ENCODE results near the gene ESRRA.
A peak's percentile ranks its signal among the peaks of the same experiment; 100 is the strongest.

ESRRA gene

GRCh38 chr11:64327993-64328392 is 22.7 kb downstream of the ESRRA start:
- DNase-seq (ENCODE audit: extremely low spot score) = no peak
- CTCF ChIA-PET = interaction anchor here (1.0 to 1.5 kb wide), 2 partner anchors 10 to 27 kb away, joined by 3 to 4 read pairs; partner anchors contain the start of gene PRDX5
- TF ChIP-seq CTCF (IDR thresholded peaks at IDR 0.05; ENCODE audit: control extremely low read depth, extremely low read depth, low read depth, missing control alignments) = no peak
- POLR2A ChIA-PET = interaction anchor here (1.8 kb wide), 1 partner anchor 10 kb away, joined by 5 read pairs; the partner anchor contains the start of genes PRDX5 and TRMT112

GRCh38 chr11:64330888-64331287 is 25.6 kb downstream of the ESRRA start:
- no peak for DNase-seq (ENCODE audit: extremely low spot score)
- TF ChIP-seq CTCF (IDR thresholded peaks at IDR 0.05; ENCODE audit: control extremely low read depth, extremely low read depth, low read depth, missing control alignments) = no peak
- CTCF ChIA-PET = interaction anchor here (0.8 to 4.2 kb wide), 15 partner anchors 8 to 634 kb away, joined by 3 to 71 read pairs (median 9); partner anchors contain the start of genes CATSPERZ, CCDC88B, ESRRA and FERMT3
- POLR2A ChIA-PET = interaction anchor here (1.5 to 2.0 kb wide), 2 partner anchors 9 to 13 kb away, joined by 4 to 18 read pairs; partner anchors contain the start of genes CCDC88B, PRDX5 and TRMT112

GRCh38 chr11:64331569-64332371 is 26.4 kb downstream of the ESRRA start:
- TF ChIP-seq CTCF (IDR thresholded peaks at IDR 0.05; ENCODE audit: control extremely low read depth, extremely low read depth, low read depth, missing control alignments) = peak; percentile 56
- CTCF ChIA-PET = interaction anchor here (0.7 to 4.2 kb wide), 25 partner anchors 9 to 633 kb away, joined by 3 to 71 read pairs (median 4); partner anchors contain the start of genes CATSPERZ, CCDC88B, ESRRA and FERMT3

GRCh38 chr11:64333556-64333955 is 28.2 kb downstream of the ESRRA start:
- POLR2A ChIA-PET = no interaction called here
- no peak for DNase-seq (ENCODE audit: extremely low spot score)
- CTCF ChIA-PET = interaction anchor here (0.9 to 4.2 kb wide), 6 partner anchors 8 to 129 kb away, joined by 3 to 71 read pairs (median 32); partner anchors contain the start of genes CCDC88B, ESRRA, PRDX5 and TRMT112
- TF ChIP-seq CTCF (IDR thresholded peaks at IDR 0.05; ENCODE audit: control extremely low read depth, extremely low read depth, low read depth, missing control alignments) = no peak

More at GRCh38 chr11:64331569-64332371, 26.4 kb downstream of the ESRRA start:
- POLR2A ChIA-PET = interaction anchor here (0.6 to 2.0 kb wide), 4 partner anchors 8 to 146 kb away, joined by 3 to 18 read pairs (median 5); partner anchors contain the start of genes CCDC88B, PRDX5, STIP1 and TRMT112
- DNase-seq (ENCODE audit: extremely low spot score) = peak; percentile 79

- CTCF ChIA-PET = interaction anchor here (1.3 to 4.0 kb wide), 4 partner anchors 11 to 30 kb away, joined by 3 to 20 read pairs (median 6); partner anchors contain the start of genes ESRRA, PRDX5 and TRMT112
- peak; percentile 88 for DNase-seq (ENCODE audit: extremely low spot score)
- POLR2A ChIA-PET = interaction anchor here (1.3 to 1.8 kb wide), 2 partner anchors 12 to 17 kb away, joined by 3 to 10 read pairs; partner anchors contain the start of genes PRDX5 and TRMT112
- no peak for TF ChIP-seq CTCF (IDR thresholded peaks at IDR 0.05; ENCODE audit: control extremely low read depth, extremely low read depth, low read depth, missing control alignments)
Observed at GRCh38 chr11:64334764-64335735, 29.7 kb downstream of the ESRRA start.
